ENCODE data around the gene NPPC.
"Not testable (repeated sequence)": the region's sequence is repeated elsewhere in the genome, so short reads cannot be mapped to it uniquely, and the experiment has no call there.

The NPPC gene

GRCh38 chr2:231891514-231891905 is 34.7 kb downstream of the NPPC start:
- no peak for DNase-seq (ENCODE audit: extremely low read depth in 1 of 2, low read depth in 1 of 2)

GRCh38 chr2:231890896-231891513 is 35.2 kb downstream of the NPPC start:
- no peak for DNase-seq (ENCODE audit: extremely low read depth in 1 of 2, low read depth in 1 of 2)

- no peak for DNase-seq (ENCODE audit: extremely low read depth in 1 of 2, low read depth in 1 of 2)
Measured at GRCh38 chr2:231887756-231888155, 38.4 kb downstream of the NPPC start.

- no peak for DNase-seq (ENCODE audit: extremely low read depth in 1 of 2, low read depth in 1 of 2)
Measured at GRCh38 chr2:231886071-231886681, 40.0 kb downstream of the NPPC start.

GRCh38 chr2:231884438-231885140 is 41.6 kb downstream of the NPPC start:
- DNase-seq (ENCODE audit: extremely low read depth in 1 of 2, low read depth in 1 of 2), result no peak

- no peak for DNase-seq (ENCODE audit: extremely low read depth in 1 of 2, low read depth in 1 of 2)
Measured at GRCh38 chr2:231883468-231883881, 42.7 kb downstream of the NPPC start.

GRCh38 chr2:231882646-231883045 is 43.5 kb downstream of the NPPC start:
- no peak for DNase-seq (ENCODE audit: extremely low read depth in 1 of 2, low read depth in 1 of 2)

GRCh38 chr2:231880371-231880770 is 45.8 kb downstream of the NPPC start:
- not testable (repeated sequence) for DNase-seq (ENCODE audit: extremely low read depth in 1 of 2, low read depth in 1 of 2)

GRCh38 chr2:231879216-231879615 is 47.0 kb downstream of the NPPC start:
- no peak for DNase-seq (ENCODE audit: extremely low read depth in 1 of 2, low read depth in 1 of 2)

GRCh38 chr2:231877533-231878456 is 48.4 kb downstream of the NPPC start:
- no peak for DNase-seq (ENCODE audit: extremely low read depth in 1 of 2, low read depth in 1 of 2)

GRCh38 chr2:231874944-231875343 is 51.3 kb downstream of the NPPC start:
- DNase-seq (ENCODE audit: extremely low read depth in 1 of 2, low read depth in 1 of 2), result no peak
